ENCODE measurements around the gene ALPG.
A peak's percentile ranks its signal among the peaks of the same experiment; 100 is the strongest.
"Not testable (repeated sequence)": the region's sequence is repeated elsewhere in the genome, so short reads cannot be mapped to it uniquely, and the experiment has no call there.

The ALPG gene

GRCh38 chr2:232443047-232443446 lies 36.4 kb downstream of the ALPG start:
- H3K27me3 ChIP-seq (ENCODE audit: insufficient read depth, low read length); H3K4me2 ChIP-seq (ENCODE audit: low read length); H3K27ac ChIP-seq (ENCODE audit: low read depth, low read length); H3K9ac ChIP-seq (ENCODE audit: low read length); H3K23ac ChIP-seq (ENCODE audit: low read length); H4K8ac ChIP-seq (ENCODE audit: low read depth, low read length); H4K12ac ChIP-seq (ENCODE audit: low read depth, low read length); H2BK120ac ChIP-seq (ENCODE audit: insufficient read depth, low read length, poor library complexity); H3K4me1 ChIP-seq (ENCODE audit: control insufficient read depth in 1 of 2, insufficient read depth in 2 of 2, low read length in 2 of 2); H3K4me3 ChIP-seq (ENCODE audit: low read depth, low read length); H2AK5ac ChIP-seq (ENCODE audit: low read length); H2BK12ac ChIP-seq (ENCODE audit: low read length); H2BK5ac ChIP-seq (ENCODE audit: low read depth, low read length, poor library complexity); H3K18ac ChIP-seq (ENCODE audit: low read length); H3K14ac ChIP-seq (ENCODE audit: low read length); H3K79me1 ChIP-seq (ENCODE audit: low read length); DNase-seq; H4K91ac ChIP-seq (ENCODE audit: low read depth, low read length); H3K9me3 ChIP-seq (ENCODE audit: insufficient read depth, low read depth, low read length); H3K79me2 ChIP-seq (ENCODE audit: control insufficient read depth, insufficient read depth, low read length, poor library complexity); H3K36me3 ChIP-seq (ENCODE audit: control insufficient read depth in 1 of 2, insufficient read depth in 2 of 2, low read length in 2 of 2); H2AFZ ChIP-seq (ENCODE audit: insufficient read depth, low read length, poor library complexity); H3K4ac ChIP-seq (ENCODE audit: low read depth, low read length): not testable (repeated sequence)
- no CpG with 5 or more reads among the region's 13 CpGs for WGBS (ENCODE audit: extremely low coverage, insufficient coverage, insufficient read length)

GRCh38 chr2:232443669-232444408 lies 37.2 kb downstream of the ALPG start:
- not testable (repeated sequence) for H3K4me2 ChIP-seq (ENCODE audit: low read length); H3K4ac ChIP-seq (ENCODE audit: low read depth, low read length); H3K27ac ChIP-seq (ENCODE audit: low read depth, low read length); H3K36me3 ChIP-seq (ENCODE audit: control insufficient read depth in 1 of 2, insufficient read depth in 2 of 2, low read length in 2 of 2); DNase-seq; H2BK5ac ChIP-seq (ENCODE audit: low read depth, low read length, poor library complexity); H3K23ac ChIP-seq (ENCODE audit: low read length); H3K9me3 ChIP-seq (ENCODE audit: insufficient read depth, low read depth, low read length); H3K27me3 ChIP-seq (ENCODE audit: insufficient read depth, low read length); H2AK5ac ChIP-seq (ENCODE audit: low read length); H3K14ac ChIP-seq (ENCODE audit: low read length); H4K12ac ChIP-seq (ENCODE audit: low read depth, low read length); H3K79me2 ChIP-seq (ENCODE audit: control insufficient read depth, insufficient read depth, low read length, poor library complexity); H4K8ac ChIP-seq (ENCODE audit: low read depth, low read length); H2AFZ ChIP-seq (ENCODE audit: insufficient read depth, low read length, poor library complexity); H3K4me3 ChIP-seq (ENCODE audit: low read depth, low read length); H2BK12ac ChIP-seq (ENCODE audit: low read length); H4K91ac ChIP-seq (ENCODE audit: low read depth, low read length); H2BK120ac ChIP-seq (ENCODE audit: insufficient read depth, low read length, poor library complexity); H3K79me1 ChIP-seq (ENCODE audit: low read length); H3K18ac ChIP-seq (ENCODE audit: low read length); H3K9ac ChIP-seq (ENCODE audit: low read length); H3K4me1 ChIP-seq (ENCODE audit: control insufficient read depth in 1 of 2, insufficient read depth in 2 of 2, low read length in 2 of 2)
- WGBS (ENCODE audit: extremely low coverage, insufficient coverage, insufficient read length) = no CpG with 5 or more reads among the region's 21 CpGs

DNA sequence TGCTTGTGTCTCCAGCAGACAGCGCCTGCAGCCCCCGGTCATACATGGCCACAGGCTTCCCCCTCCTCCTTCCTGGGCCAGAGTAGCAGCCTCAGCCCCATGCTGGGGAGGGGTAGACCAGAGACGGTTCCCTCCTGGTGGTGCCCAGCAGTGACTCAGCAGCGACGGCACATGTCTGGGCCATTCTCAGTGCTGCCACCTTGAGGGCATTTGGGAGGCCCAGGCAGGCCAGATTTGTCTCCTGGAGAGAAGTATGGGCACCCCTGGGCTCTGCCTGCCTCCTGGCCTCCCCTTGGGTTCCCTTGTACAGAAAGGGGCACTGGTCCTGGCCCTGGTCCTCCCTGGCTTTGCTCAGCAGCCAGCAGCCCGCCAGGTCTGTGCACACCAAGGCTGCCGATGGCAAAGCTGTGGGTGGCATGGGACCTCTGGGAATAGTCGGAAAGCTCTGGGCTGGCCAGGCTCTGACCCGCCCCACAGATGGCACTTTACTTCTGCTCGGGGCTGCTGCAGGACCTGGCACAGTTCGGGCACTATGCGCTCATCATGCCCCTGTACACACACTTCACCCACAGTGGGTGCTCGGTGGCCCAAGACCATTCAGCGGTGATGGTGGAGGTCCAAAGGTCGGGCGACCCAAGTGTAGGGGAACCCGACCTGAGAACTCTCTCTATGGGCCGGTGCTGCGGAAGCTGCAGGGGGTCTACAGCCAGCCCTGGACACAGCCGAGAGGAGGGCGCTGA lies 37.9 kb downstream of the ALPG start:
- WGBS (ENCODE audit: extremely low coverage, insufficient coverage, insufficient read length) = no CpG with 5 or more reads among the region's 21 CpGs
- Histone ChIP-seq H3K9ac (ENCODE audit: low read length) (no peak overlapping the region), H3K36me3 (ENCODE audit: control insufficient read depth in 1 of 2, insufficient read depth in 2 of 2, low read length in 2 of 2) (no peaks in the 10 kb centered on the region), H3K4me3 (ENCODE audit: low read depth, low read length) (no peak overlapping the region), H3K4me1 (ENCODE audit: control insufficient read depth in 1 of 2, insufficient read depth in 2 of 2, low read length in 2 of 2) (no peaks in the 10 kb centered on the region), H4K8ac (ENCODE audit: low read depth, low read length) (no peak overlapping the region), H3K79me1 (ENCODE audit: low read length) (no peaks in the 10 kb centered on the region), H2BK120ac (ENCODE audit: insufficient read depth, low read length, poor library complexity) (no peak overlapping the region), H3K23ac (ENCODE audit: low read length) (no peak overlapping the region), H3K27ac (ENCODE audit: low read depth, low read length) (no peak overlapping the region), H3K79me2 (ENCODE audit: control insufficient read depth, insufficient read depth, low read length, poor library complexity) (no peaks in the 10 kb centered on the region), H3K4ac (ENCODE audit: low read depth, low read length) (no peak overlapping the region), H3K9me3 (ENCODE audit: insufficient read depth, low read depth, low read length) (peaks cover 2% of the 10 kb centered on the region), H3K4me2 (ENCODE audit: low read length) (no peak overlapping the region), H3K27me3 (ENCODE audit: insufficient read depth, low read length) (no peaks in the 10 kb centered on the region), H3K18ac (ENCODE audit: low read length) (no peak overlapping the region), H2BK12ac (ENCODE audit: low read length) (no peak overlapping the region), H2BK5ac (ENCODE audit: low read depth, low read length, poor library complexity) (no peak overlapping the region), H2AK5ac (ENCODE audit: low read length) (no peak overlapping the region), H3K14ac (ENCODE audit: low read length) (no peak overlapping the region), H2AFZ (ENCODE audit: insufficient read depth, low read length, poor library complexity) (no peak overlapping the region), H4K91ac (ENCODE audit: low read depth, low read length) (no peak overlapping the region), H4K12ac (ENCODE audit: low read depth, low read length) (no peak overlapping the region)
- DNase-seq = peak; percentile 61 to 82

- H3K4me3 ChIP-seq (ENCODE audit: low read depth, low read length); H3K9ac ChIP-seq (ENCODE audit: low read length); H3K4me2 ChIP-seq (ENCODE audit: low read length); H4K12ac ChIP-seq (ENCODE audit: low read depth, low read length); H2AFZ ChIP-seq (ENCODE audit: insufficient read depth, low read length, poor library complexity); H3K79me1 ChIP-seq (ENCODE audit: low read length); DNase-seq; H2AK5ac ChIP-seq (ENCODE audit: low read length); H3K27ac ChIP-seq (ENCODE audit: low read depth, low read length); H2BK120ac ChIP-seq (ENCODE audit: insufficient read depth, low read length, poor library complexity); H3K27me3 ChIP-seq (ENCODE audit: insufficient read depth, low read length); H2BK5ac ChIP-seq (ENCODE audit: low read depth, low read length, poor library complexity); H3K79me2 ChIP-seq (ENCODE audit: control insufficient read depth, insufficient read depth, low read length, poor library complexity); H2BK12ac ChIP-seq (ENCODE audit: low read length); H3K23ac ChIP-seq (ENCODE audit: low read length); H3K9me3 ChIP-seq (ENCODE audit: insufficient read depth, low read depth, low read length); H3K4ac ChIP-seq (ENCODE audit: low read depth, low read length); H3K4me1 ChIP-seq (ENCODE audit: control insufficient read depth in 1 of 2, insufficient read depth in 2 of 2, low read length in 2 of 2); H4K91ac ChIP-seq (ENCODE audit: low read depth, low read length); H3K14ac ChIP-seq (ENCODE audit: low read length); H4K8ac ChIP-seq (ENCODE audit: low read depth, low read length); H3K18ac ChIP-seq (ENCODE audit: low read length); H3K36me3 ChIP-seq (ENCODE audit: control insufficient read depth in 1 of 2, insufficient read depth in 2 of 2, low read length in 2 of 2): not testable (repeated sequence)
- WGBS (ENCODE audit: extremely low coverage, insufficient coverage, insufficient read length) = no CpG with 5 or more reads among the region's 29 CpGs
Measured at GRCh38 chr2:232445149-232445885, 38.7 kb downstream of the ALPG start.
